ENCODE measurements around the gene MICAL3. TPM values are rescaled to one million over a fixed set of nuclear protein-coding genes. Genes with fewer than 3 reads are reported as not detected.

The MICAL3 gene
- polyA plus RNA-seq, 3 donors, result 0.23 to 0.84 TPM; not detected in 1

DNA sequence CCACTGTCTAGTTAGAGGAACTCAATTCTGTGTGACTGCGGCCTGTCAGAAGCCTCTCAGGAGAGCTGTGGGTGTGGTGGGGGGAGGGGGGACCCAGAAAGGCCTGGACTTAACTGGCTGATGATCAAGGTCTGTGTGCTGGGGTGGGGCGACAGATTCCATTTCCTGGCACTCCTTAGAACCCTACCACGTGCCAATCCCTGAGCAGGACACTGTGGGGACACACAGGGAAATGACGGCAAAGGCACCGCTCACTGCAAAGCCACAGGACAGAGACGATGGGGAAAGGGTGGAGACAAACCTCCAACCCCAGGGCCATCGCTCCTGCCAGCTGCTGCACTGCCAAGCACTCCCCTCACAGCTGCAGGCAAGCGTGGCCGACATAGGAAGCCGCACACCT is 191.7 kb downstream of the MICAL3 start:
- H3K27ac ChIP-seq (ENCODE audit: low read depth in 1 of 2, low read length in 2 of 2), result no peak overlapping the region
- H3K36me3 ChIP-seq (replicated peaks in 1 of 2; ENCODE audit: control insufficient read depth in 1 of 2, insufficient read depth in 2 of 2, low read length in 2 of 2), result no peaks in the 10 kb centered on the region
- H2AFZ ChIP-seq (ENCODE audit: insufficient read depth, low read depth, low read length, poor library complexity, severe bottlenecking), result no peak overlapping the region
- H3K79me2 ChIP-seq (ENCODE audit: insufficient read depth, low read length), result no peaks in the 10 kb centered on the region
- H3K27me3 ChIP-seq (ENCODE audit: control insufficient read depth in 2 of 2, insufficient read depth in 2 of 2, low read length in 2 of 2), result no peaks in the 10 kb centered on the region
- no peak overlapping the region for H3K4me3 ChIP-seq (replicated peaks in 1 of 3; ENCODE audit: low read depth in 2 of 3, low read length in 3 of 3)
- no peak overlapping the region for H3K4me3 Mint-ChIP-seq
- H3K4me2 ChIP-seq (replicated peaks; ENCODE audit: extremely low read depth, low read length, poor library complexity, severe bottlenecking), result no peak overlapping the region
- H3K9me3 Mint-ChIP-seq, result no peaks in the 10 kb centered on the region
- WGBS (ENCODE audit: insufficient coverage), result 92% methylated on average over 9 of the region's 10 CpGs
- H3K9ac ChIP-seq (ENCODE audit: insufficient read depth, low read length, poor library complexity, severe bottlenecking), result no peak overlapping the region
- H4K20me1 ChIP-seq (ENCODE audit: insufficient read depth, low read length), result no peaks in the 10 kb centered on the region
- no peak for DNase-seq
- H3K4me1 Mint-ChIP-seq, result no peaks in the 10 kb centered on the region
- H3K4me1 ChIP-seq (ENCODE audit: control insufficient read depth in 1 of 2, insufficient read depth in 2 of 2, low read length in 2 of 2), result no peaks in the 10 kb centered on the region
- TF ChIP-seq, protein P1, sequence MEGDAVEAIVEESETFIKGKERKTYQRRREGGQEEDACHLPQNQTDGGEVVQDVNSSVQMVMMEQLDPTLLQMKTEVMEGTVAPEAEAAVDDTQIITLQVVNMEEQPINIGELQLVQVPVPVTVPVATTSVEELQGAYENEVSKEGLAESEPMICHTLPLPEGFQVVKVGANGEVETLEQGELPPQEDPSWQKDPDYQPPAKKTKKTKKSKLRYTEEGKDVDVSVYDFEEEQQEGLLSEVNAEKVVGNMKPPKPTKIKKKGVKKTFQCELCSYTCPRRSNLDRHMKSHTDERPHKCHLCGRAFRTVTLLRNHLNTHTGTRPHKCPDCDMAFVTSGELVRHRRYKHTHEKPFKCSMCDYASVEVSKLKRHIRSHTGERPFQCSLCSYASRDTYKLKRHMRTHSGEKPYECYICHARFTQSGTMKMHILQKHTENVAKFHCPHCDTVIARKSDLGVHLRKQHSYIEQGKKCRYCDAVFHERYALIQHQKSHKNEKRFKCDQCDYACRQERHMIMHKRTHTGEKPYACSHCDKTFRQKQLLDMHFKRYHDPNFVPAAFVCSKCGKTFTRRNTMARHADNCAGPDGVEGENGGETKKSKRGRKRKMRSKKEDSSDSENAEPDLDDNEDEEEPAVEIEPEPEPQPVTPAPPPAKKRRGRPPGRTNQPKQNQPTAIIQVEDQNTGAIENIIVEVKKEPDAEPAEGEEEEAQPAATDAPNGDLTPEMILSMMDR (IDR thresholded peaks at IDR 0.05), result no peak
- peak overlapping the region in 1 of 7 donors; percentile 66 for H3K27ac Mint-ChIP-seq
- H3K36me3 Mint-ChIP-seq, result no peaks in the 10 kb centered on the region
- peaks cover 0 to 4% (median 0%) of the 10 kb centered on the region in 3 donors for H3K27me3 Mint-ChIP-seq (ENCODE audit: low read depth in 3 of 3)
- intact Hi-C loops (cut with micrococcal nuclease), result no loop called here
- H3K9me3 ChIP-seq (replicated peaks in 1 of 2; ENCODE audit: control insufficient read depth in 1 of 2, insufficient read depth in 1 of 2, low read length in 2 of 2), result no peaks in the 10 kb centered on the region

DNA sequence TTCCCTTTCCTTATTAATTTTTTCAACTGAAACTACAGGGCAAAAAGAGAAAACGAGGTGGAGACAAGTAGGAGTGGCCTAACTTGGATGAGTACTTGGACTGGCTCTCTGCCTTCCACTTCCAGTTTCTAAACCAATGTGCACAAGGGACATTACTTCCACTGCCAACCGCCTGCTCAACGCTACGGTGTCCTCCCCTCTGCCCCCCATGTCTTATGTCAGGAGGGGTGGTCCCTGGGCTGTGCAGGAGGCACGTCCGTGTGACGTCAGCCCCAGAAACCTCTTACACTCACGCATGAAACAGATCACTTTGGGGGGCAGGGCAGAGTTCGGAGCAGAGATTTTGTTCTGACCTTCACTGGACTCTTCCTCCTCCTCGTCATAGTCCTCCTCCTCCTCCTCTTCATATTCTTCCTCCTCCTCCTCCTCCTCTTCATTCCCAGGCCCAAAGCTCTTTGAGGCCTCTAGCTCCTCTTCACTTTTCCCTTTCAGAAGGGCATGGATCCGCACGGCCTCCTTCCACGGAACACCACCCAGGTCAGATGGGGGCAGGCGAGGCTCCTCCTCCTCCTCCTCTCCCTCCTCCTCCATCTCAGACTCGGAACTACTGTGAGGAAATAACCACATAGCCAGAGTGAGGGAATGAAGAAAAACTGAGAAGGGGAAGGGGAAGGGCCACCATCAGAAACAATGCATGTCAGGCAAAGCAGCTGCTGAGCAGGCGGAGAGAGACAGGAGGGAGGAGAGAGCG is 192.7 kb downstream of the MICAL3 start:
- Histone ChIP-seq H3K4me2 (replicated peaks; ENCODE audit: extremely low read depth, low read length, poor library complexity, severe bottlenecking) (no peak overlapping the region), H4K20me1 (ENCODE audit: insufficient read depth, low read length) (no peaks in the 10 kb centered on the region), H3K9ac (ENCODE audit: insufficient read depth, low read length, poor library complexity, severe bottlenecking) (no peak overlapping the region), H2AFZ (ENCODE audit: insufficient read depth, low read depth, low read length, poor library complexity, severe bottlenecking) (no peak overlapping the region), H3K27me3 (ENCODE audit: control insufficient read depth in 2 of 2, insufficient read depth in 2 of 2, low read length in 2 of 2) (no peaks in the 10 kb centered on the region), H3K27ac (ENCODE audit: low read depth in 1 of 2, low read length in 2 of 2) (no peak overlapping the region), H3K79me2 (ENCODE audit: insufficient read depth, low read length) (no peaks in the 10 kb centered on the region), H3K4me1 (ENCODE audit: control insufficient read depth in 1 of 2, insufficient read depth in 2 of 2, low read length in 2 of 2) (no peaks in the 10 kb centered on the region), H3K9me3 (replicated peaks in 1 of 2; ENCODE audit: control insufficient read depth in 1 of 2, insufficient read depth in 1 of 2, low read length in 2 of 2) (no peaks in the 10 kb centered on the region), H3K36me3 (replicated peaks in 1 of 2; ENCODE audit: control insufficient read depth in 1 of 2, insufficient read depth in 2 of 2, low read length in 2 of 2) (no peaks in the 10 kb centered on the region), H3K4me3 (replicated peaks in 1 of 3; ENCODE audit: low read depth in 2 of 3, low read length in 3 of 3) (no peak overlapping the region)
- 90% methylated on average over 7 of the region's 17 CpGs for WGBS (ENCODE audit: insufficient coverage)
- intact Hi-C loops (cut with micrococcal nuclease), result loop anchor here in 1 of 2 donors (2.0 kb wide), 1 partner anchor 245 kb away; the partner anchor contains the start of gene PEX26
- peak overlapping the region in 2 of 7 donors; percentile 22 to 60 for H3K27ac Mint-ChIP-seq
- DNase-seq, result no peak
- H3K4me3 Mint-ChIP-seq, result no peak overlapping the region
- no peaks in the 10 kb centered on the region for H3K9me3 Mint-ChIP-seq
- H3K36me3 Mint-ChIP-seq, result no peaks in the 10 kb centered on the region
- peaks cover 0 to 5% (median 0%) of the 10 kb centered on the region in 3 donors for H3K27me3 Mint-ChIP-seq (ENCODE audit: low read depth in 3 of 3)
- no peaks in the 10 kb centered on the region for H3K4me1 Mint-ChIP-seq
- TF ChIP-seq, protein P1 (IDR thresholded peaks at IDR 0.05), result no peak

Data from CD14-positive monocyte (primary cell).